OCI-LY3 (cell line): Measurements from ENCODE around the gene CLEC4C.

Experiments
- CTCF ChIP-seq: fragments of 200-600, 300-600 bp; sonication (generic); IDR thresholded peaks from 2 replicates; pipeline ENCODE4 v1.5.1; 2014; ENCODE audit warnings: antibody characterized with exemption, low read length, low read depth
- EZH2phosphoT487 ChIP-seq: fragments of 200-600 bp; shearing (Covaris generic); IDR thresholded peaks from 2 replicates; pipeline ENCODE4 v1.6.1; 2018; ENCODE audit warnings: antibody characterized with exemption, mixed run types, low read depth

DNA sequence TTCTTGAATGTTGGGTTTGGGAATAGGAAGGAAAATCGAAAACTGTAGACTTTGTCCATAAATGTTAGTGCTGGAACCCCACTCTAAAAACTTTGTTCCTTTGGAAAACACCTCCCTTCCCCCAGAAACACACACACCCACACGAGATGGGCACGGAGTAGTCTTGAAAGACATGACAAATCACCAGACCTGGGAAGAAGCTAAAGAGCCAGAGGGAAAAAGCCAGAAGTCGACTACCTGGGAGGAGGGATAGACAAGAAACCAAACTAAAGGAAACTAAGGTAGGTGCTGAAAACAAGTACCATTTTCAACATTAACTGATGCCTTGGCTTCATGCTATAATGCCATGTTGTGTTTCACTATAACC, 41.1 kb upstream of the CLEC4C start:
- TF ChIP-seq CTCF (no peak), EZH2phosphoT487 (no peak)
